Neuron (in vitro differentiated cells): Measurements from ENCODE around the gene SMIM32.

Source experiments
- H2AFZ ChIP-seq: one replicate; pipeline ENCODE4 v1.6.1; 2013; ENCODE audit warnings: low read depth, mild to moderate bottlenecking, inconsistent platforms, low read length, moderate library complexity
- H3K27me3 ChIP-seq: one replicate; pipeline ENCODE4 v1.6.1; 2013; ENCODE audit warnings: low read length; ENCODE audit not compliant: insufficient read depth
- H3K36me3 ChIP-seq: one replicate; pipeline ENCODE4 v1.6.1; 2013; ENCODE audit warnings: low read length; ENCODE audit not compliant: insufficient read depth
- H3K4me1 ChIP-seq: one replicate; pipeline ENCODE4 v1.6.1; 2013; ENCODE audit warnings: low read length; ENCODE audit not compliant: insufficient read depth
- H3K4me3 ChIP-seq: 2 replicates; pipeline ENCODE4 v1.5.1; 2013; ENCODE audit warnings: mild to moderate bottlenecking, low read length, moderate library complexity
- H3K9me3 ChIP-seq: one replicate; pipeline ENCODE4 v1.6.1; 2013; ENCODE audit warnings: low read length

The SMIM32 gene

DNA sequence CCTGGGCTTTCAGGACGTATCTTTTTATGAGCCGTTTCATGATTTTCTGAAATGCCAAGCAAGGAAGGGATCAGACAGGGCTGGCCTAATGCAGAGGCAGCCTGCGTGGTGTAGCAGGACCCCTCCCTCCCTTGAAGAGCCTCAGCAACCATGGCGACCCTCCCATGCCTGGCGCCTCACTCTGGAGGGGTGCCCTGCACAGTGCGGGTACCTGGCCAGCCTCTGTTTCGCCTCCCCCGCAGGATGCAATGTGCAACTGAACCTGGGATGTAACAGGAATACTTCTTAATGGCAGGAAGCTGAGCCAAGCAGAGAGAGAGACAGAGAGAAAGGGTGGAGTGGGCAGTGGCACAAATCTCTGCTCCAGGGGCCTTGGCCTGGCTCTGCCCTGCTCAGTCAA, 23.3 kb upstream of the SMIM32 start:
- Histone ChIP-seq H3K4me1 (no peaks in the 10 kb centered on the region), H3K9me3 (no peaks in the 10 kb centered on the region), H3K27me3 (peaks cover 3% of the 10 kb centered on the region), H3K4me3 (no peak overlapping the region), H2AFZ (no peak overlapping the region), H3K36me3 (no peaks in the 10 kb centered on the region)

GRCh38 chr5:136215812-136216211, 22.9 kb upstream of the SMIM32 start:
- no peak overlapping the region for H3K4me3 ChIP-seq
- H3K4me1 ChIP-seq: no peaks in the 10 kb centered on the region
- no peaks in the 10 kb centered on the region for H3K9me3 ChIP-seq
- H2AFZ ChIP-seq: no peak overlapping the region
- H3K36me3 ChIP-seq: no peaks in the 10 kb centered on the region
- peaks cover 3% of the 10 kb centered on the region for H3K27me3 ChIP-seq

DNA sequence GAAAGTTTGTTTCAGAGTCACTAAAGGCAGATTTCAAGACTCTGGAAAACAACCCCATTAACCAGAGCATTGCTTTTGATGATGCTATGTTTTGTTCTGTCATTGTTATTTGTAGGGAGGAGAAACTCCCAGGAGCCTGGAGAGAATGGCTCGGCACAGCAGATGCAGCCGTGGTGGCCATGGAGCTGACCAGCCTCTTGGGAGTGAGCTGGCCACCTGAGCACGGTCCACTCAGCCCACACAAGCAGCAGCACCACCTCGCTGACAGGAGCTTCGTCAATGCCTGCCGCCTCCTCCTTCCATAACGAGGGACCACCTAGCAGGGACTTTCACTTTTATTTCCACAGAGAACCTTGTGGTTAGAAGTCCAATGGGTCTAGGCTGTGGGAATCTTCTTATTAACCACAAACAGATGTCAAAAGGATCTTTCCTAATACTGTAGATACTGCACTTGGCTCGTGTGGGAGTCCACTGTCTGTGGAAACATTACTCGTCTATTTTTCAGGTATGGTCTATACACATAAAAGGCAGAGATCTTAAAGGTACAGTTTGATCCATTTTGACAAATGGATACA, 21.0 kb upstream of the SMIM32 start:
- Histone ChIP-seq H3K27me3 (peaks cover 16% of the 10 kb centered on the region), H3K4me1 (no peaks in the 10 kb centered on the region), H3K36me3 (no peaks in the 10 kb centered on the region), H2AFZ (no peak overlapping the region), H3K4me3 (no peak overlapping the region), H3K9me3 (no peaks in the 10 kb centered on the region)

DNA sequence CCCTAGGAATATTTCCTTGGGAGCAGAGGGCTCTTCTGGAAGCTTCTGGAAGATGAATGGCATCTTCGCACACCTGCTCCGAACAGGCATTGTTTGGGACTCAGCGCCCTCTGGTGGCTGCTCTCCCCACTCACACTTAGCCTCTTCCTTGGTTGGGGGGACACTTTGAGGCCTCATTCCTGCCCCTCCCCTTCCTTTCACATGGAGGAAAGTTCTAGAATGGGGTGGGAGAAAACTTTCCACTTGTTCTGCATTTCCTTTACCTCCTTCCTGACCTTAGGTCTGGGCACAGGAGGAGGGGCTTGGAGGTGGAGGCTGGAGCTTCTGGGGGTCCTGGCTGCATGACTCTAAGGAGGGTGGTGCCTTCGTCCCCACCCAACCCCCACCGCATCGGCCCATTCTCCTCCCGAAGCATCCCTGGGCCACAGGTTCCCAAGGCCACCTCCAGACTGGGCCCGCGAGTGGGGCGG, 19.3 kb upstream of the SMIM32 start:
- Histone ChIP-seq H3K9me3 (no peaks in the 10 kb centered on the region), H3K27me3 (peaks cover 16% of the 10 kb centered on the region), H3K4me3 (no peak overlapping the region), H2AFZ (no peak overlapping the region), H3K36me3 (no peaks in the 10 kb centered on the region), H3K4me1 (no peaks in the 10 kb centered on the region)

GRCh38 chr5:136211282-136212040, 18.5 kb upstream of the SMIM32 start:
- H2AFZ ChIP-seq: no peak overlapping the region
- H3K4me3 ChIP-seq: no peak overlapping the region
- no peaks in the 10 kb centered on the region for H3K9me3 ChIP-seq
- no peaks in the 10 kb centered on the region for H3K36me3 ChIP-seq
- peaks cover 16% of the 10 kb centered on the region for H3K27me3 ChIP-seq
- no peaks in the 10 kb centered on the region for H3K4me1 ChIP-seq

DNA sequence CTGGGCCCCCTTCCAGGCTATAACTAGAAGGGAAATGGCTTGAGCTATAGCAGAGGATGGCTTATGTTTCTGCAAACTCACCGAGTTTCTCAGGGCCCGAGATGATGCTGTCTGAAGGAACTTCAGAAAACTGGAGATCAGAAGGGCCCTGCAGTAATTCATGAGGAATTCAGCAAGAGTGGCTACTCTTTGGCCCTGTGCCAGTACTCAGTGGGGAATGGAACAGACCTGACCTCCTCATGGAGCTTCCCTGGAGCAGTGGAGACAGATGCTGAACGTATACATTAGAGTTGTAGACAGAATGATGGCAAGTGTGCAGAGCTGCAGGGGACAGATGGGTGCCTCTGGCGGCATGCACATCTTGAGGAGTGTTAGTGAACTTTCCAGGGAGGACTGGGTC, 17.3 kb upstream of the SMIM32 start:
- Histone ChIP-seq H3K4me1 (no peaks in the 10 kb centered on the region), H3K27me3 (peaks cover 16% of the 10 kb centered on the region), H3K9me3 (no peaks in the 10 kb centered on the region), H2AFZ (no peak overlapping the region), H3K36me3 (no peaks in the 10 kb centered on the region), H3K4me3 (no peak overlapping the region)

- H3K9me3 ChIP-seq: peaks cover 2% of the 10 kb centered on the region
- no peaks in the 10 kb centered on the region for H3K4me1 ChIP-seq
- H2AFZ ChIP-seq: no peak overlapping the region
- H3K4me3 ChIP-seq: no peak overlapping the region
- H3K36me3 ChIP-seq: no peaks in the 10 kb centered on the region
- H3K27me3 ChIP-seq: peaks cover 16% of the 10 kb centered on the region
Observed at GRCh38 chr5:136209346-136209910, 16.5 kb upstream of the SMIM32 start.

DNA sequence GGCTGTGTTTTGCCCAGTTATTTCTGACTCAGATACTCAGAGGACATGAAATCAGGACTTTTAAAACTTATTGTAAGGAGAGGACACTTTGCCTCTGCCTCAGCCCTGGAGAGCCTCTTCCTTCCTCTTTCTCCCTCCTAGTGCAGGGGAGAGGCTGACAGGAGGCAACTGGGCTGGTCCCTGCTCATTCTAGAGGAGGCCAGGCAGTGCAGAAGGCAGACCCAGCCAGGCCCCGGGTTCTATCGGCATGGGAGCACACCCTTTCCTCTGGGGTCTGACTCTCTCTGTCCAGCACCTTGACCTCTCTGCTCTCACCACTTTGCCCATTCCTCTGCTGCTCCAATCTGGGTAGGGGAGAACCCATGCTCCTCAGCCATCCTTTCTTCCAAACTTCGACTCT, 16.0 kb upstream of the SMIM32 start:
- Histone ChIP-seq H3K4me3 (no peak overlapping the region), H3K27me3 (peaks cover 18% of the 10 kb centered on the region), H3K9me3 (peaks cover 2% of the 10 kb centered on the region), H3K36me3 (no peaks in the 10 kb centered on the region), H2AFZ (no peak overlapping the region), H3K4me1 (no peaks in the 10 kb centered on the region)

GRCh38 chr5:136207631-136208030, 14.7 kb upstream of the SMIM32 start:
- Histone ChIP-seq H2AFZ (no peak overlapping the region), H3K27me3 (peaks cover 22% of the 10 kb centered on the region), H3K4me1 (peaks cover 7% of the 10 kb centered on the region), H3K9me3 (peaks cover 2% of the 10 kb centered on the region), H3K4me3 (no peak overlapping the region), H3K36me3 (no peaks in the 10 kb centered on the region)

DNA sequence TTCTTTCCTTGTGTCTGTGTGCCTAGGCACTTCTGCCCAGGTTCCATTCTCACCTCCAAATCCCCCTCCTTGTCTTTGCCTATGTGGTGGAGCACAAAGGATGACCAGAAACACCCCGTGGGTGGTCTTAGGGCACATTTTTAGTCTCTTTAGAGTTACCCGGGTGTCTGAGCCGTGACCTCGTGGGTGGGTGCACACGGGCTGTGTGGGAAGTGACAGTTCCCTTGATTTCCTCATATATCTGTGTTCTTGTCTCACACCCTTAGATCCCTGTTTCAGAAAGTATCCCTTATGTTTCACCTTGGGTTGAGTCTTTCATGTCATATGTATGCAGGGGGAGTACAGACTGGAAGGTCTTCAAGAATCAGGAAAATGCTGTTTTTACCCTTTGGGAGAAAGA, 13.4 kb upstream of the SMIM32 start:
- H3K36me3 ChIP-seq: no peaks in the 10 kb centered on the region
- H3K4me1 ChIP-seq: peaks cover 13% of the 10 kb centered on the region
- no peak overlapping the region for H2AFZ ChIP-seq
- no peak overlapping the region for H3K4me3 ChIP-seq
- peaks cover 2% of the 10 kb centered on the region for H3K9me3 ChIP-seq
- H3K27me3 ChIP-seq: peaks cover 27% of the 10 kb centered on the region

GRCh38 chr5:136205941-136206340, 13.0 kb upstream of the SMIM32 start:
- no peaks in the 10 kb centered on the region for H3K36me3 ChIP-seq
- no peak overlapping the region for H2AFZ ChIP-seq
- H3K4me3 ChIP-seq: no peak overlapping the region
- peaks cover 13% of the 10 kb centered on the region for H3K4me1 ChIP-seq
- peaks cover 2% of the 10 kb centered on the region for H3K9me3 ChIP-seq
- H3K27me3 ChIP-seq: peaks cover 30% of the 10 kb centered on the region

- Histone ChIP-seq H2AFZ (no peak overlapping the region), H3K9me3 (peaks cover 2% of the 10 kb centered on the region), H3K36me3 (no peaks in the 10 kb centered on the region), H3K4me3 (no peak overlapping the region), H3K4me1 (peaks cover 13% of the 10 kb centered on the region), H3K27me3 (peaks cover 31% of the 10 kb centered on the region)
Observed at GRCh38 chr5:136205061-136205702, 12.2 kb upstream of the SMIM32 start.

DNA sequence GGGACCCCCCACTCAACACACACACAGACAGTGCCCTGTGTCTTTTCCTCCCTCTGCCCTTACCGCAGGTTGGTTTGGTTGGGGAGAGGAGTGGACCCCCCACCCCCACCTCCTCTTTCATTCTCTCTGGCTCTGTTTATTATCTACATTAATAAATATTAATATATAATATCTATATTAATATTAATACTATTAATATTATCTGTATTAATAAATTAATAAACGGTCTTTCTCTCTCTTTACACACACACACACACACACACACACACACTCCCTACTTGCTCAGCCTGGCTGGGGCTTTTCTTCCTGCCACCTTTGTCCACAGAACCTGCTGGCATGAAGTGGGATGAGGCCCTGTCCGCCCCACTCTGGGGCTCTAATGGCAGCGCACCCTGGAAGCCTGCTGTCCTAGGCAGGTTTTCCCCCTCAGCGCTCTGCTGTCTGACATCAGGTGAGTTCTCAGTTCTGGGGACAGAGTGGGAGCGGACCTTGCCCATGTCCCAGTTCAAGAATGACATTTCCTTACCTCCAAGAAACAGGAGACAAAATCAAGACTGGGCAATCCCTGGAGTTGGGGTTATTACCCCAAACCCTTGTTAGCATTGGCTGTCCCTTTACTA, 10.5 kb upstream of the SMIM32 start:
- peaks cover 34% of the 10 kb centered on the region for H3K27me3 ChIP-seq
- no peaks in the 10 kb centered on the region for H3K36me3 ChIP-seq
- peaks cover 2% of the 10 kb centered on the region for H3K9me3 ChIP-seq
- H3K4me3 ChIP-seq: peak overlapping the region; percentile 34
- H2AFZ ChIP-seq: peak overlapping the region; percentile 40
- peaks cover 13% of the 10 kb centered on the region for H3K4me1 ChIP-seq
